ENCODE data around the gene CX3CR1. TPM values are rescaled to one million over a fixed set of nuclear protein-coding genes. Genes with fewer than 3 reads are reported as not detected.

Gene CX3CR1
- total and polyA plus RNA-seq, 9 of the 15 experiments (the other 6 are each of a cell fraction or from before 2014, with no cell fraction given) = 0.03 to 0.21 TPM; not detected in 7

- TF ChIP-seq ZNF584 (CRISPR knock-in tag; IDR thresholded peaks at IDR 0.05; ENCODE audit: low read depth) (0 out of 2 replicates have a peak, but pooled peaks have one; percentile 14), SPI1 (IDR thresholded peaks at IDR 0.05; ENCODE audit: borderline replicate concordance, low read depth, low read length) (peak; percentile 78; the same call in 1 of the 2 replicates), ELF4 (CRISPR knock-in tag; IDR thresholded peaks at IDR 0.05) (no peak), ADNP (tag; IDR thresholded peaks at IDR 0.05) (0 out of 2 replicates have a peak, but pooled peaks have one; percentile 1)
- ATAC-seq (no peak), FAIRE-seq (peak; percentile 19), DNase-seq (ENCODE audit: extremely low read depth in 1 of 4, low spot score in 3 of 4) (no peak)
- H3K9me1 ChIP-seq (ENCODE audit: control insufficient read depth, insufficient read depth, low read length) = no peaks in the 10 kb centered on the region
- H3K9me3 ChIP-seq (replicated peaks; ENCODE audit: control insufficient read depth, insufficient read depth, low read depth, low read length) = no peaks in the 10 kb centered on the region
- POLR2A ChIA-PET = no interaction called here
- intact Hi-C loops (cut with micrococcal nuclease) (no loop called here), in situ Hi-C loops (cut with MboI) (loop anchor here (5.0 kb wide), 2 partner anchors 98 to 158 kb away; no protein-coding TSS in a partner anchor)
- peaks cover 0 to 15% of the 10 kb centered on the region in 2 experiments; a peak in 2 of 5 replicates for H3K27me3 ChIP-seq (ENCODE audit: control insufficient read depth in 2 of 2, insufficient read depth in 2 of 2, low read length in 2 of 2)
- H3K4me1 ChIP-seq (replicated peaks in 1 of 2; ENCODE audit: control insufficient read depth in 2 of 2, insufficient read depth in 2 of 2, low read length in 2 of 2) = peaks cover 3 to 21% of the 10 kb centered on the region in 2 experiments; a peak in 3 of 5 replicates
- H3K9ac ChIP-seq (ENCODE audit: insufficient read depth in 1 of 2, low read depth in 2 of 2, low read length in 2 of 2) = no peak overlapping the region
- H3K4me3 ChIP-seq = no peak overlapping the region
- H4K20me1 ChIP-seq (replicated peaks; ENCODE audit: control insufficient read depth, insufficient read depth, low read length) = no peaks in the 10 kb centered on the region
- no peak overlapping the region for H3K27ac ChIP-seq (ENCODE audit: extremely low read depth, low read depth, low read length)
- H2AFZ ChIP-seq (ENCODE audit: low read depth, low read length) = no peak overlapping the region
- H3K4me2 ChIP-seq (ENCODE audit: insufficient read depth, low read length) = no peak overlapping the region
- no TSS peak for BruUV-seq (replicated peaks)
- H3K36me3 ChIP-seq (ENCODE audit: control insufficient read depth, insufficient read depth, low read length) = no peaks in the 10 kb centered on the region
- CTCF ChIA-PET (ENCODE audit: low intra/inter-chr PET ratio) = interaction anchor here (1.5 kb wide), 1 partner anchor 96 kb away, joined by 5 read pairs; no protein-coding TSS in a partner anchor
- H3K79me2 ChIP-seq (ENCODE audit: control insufficient read depth, insufficient read depth, low read length) = no peaks in the 10 kb centered on the region
Measured at GRCh38 chr3:39285332-39285731, 5.5 kb upstream of the CX3CR1 start.

DNA sequence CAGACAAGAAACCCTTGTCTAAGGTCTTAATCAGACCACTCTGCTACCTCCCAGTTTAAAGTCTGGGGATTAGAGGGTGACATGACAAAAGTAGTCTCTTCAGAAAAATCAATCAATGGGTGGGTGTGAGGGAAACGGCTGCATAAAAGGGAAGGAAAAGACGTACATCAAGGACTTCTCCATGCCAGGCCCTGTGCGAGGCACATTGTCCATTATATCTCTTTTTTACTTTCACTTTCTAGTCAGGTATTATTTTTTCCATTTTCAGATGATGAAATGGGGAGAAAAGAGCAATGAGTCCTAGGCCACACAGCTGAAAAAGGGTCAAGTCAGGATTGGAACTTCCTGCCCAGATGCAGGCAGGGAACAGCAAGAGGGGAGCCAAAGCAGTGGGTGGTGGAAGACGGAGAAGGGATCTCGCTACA, 4.6 kb upstream of the CX3CR1 start:
- WGBS (ENCODE audit: insufficient coverage, low coverage, missing lambda C conversion rate) = 25% methylated on average over 5 of the region's 5 CpGs
- Histone ChIP-seq H3K4me1 (replicated peaks in 1 of 2; ENCODE audit: control insufficient read depth in 2 of 2, insufficient read depth in 2 of 2, low read length in 2 of 2) (peaks cover 3 to 21% of the 10 kb centered on the region in 2 experiments; a peak in 3 of 5 replicates), H3K9ac (ENCODE audit: insufficient read depth in 1 of 2, low read depth in 2 of 2, low read length in 2 of 2) (peak overlapping the region; percentile 20 to 80; a peak in 3 of 4 replicates), H3K4me3 (no peak overlapping the region), H3K79me2 (ENCODE audit: control insufficient read depth, insufficient read depth, low read length) (no peaks in the 10 kb centered on the region), H2AFZ (ENCODE audit: low read depth, low read length) (peak overlapping the region; percentile 91), H3K9me3 (replicated peaks; ENCODE audit: control insufficient read depth, insufficient read depth, low read depth, low read length) (no peaks in the 10 kb centered on the region), H3K27me3 (ENCODE audit: control insufficient read depth in 2 of 2, insufficient read depth in 2 of 2, low read length in 2 of 2) (peaks cover 0 to 20% of the 10 kb centered on the region in 2 experiments; a peak in 3 of 5 replicates), H3K36me3 (ENCODE audit: control insufficient read depth, insufficient read depth, low read length) (no peaks in the 10 kb centered on the region), H4K20me1 (replicated peaks; ENCODE audit: control insufficient read depth, insufficient read depth, low read length) (no peaks in the 10 kb centered on the region), H3K27ac (ENCODE audit: extremely low read depth, low read depth, low read length) (peak overlapping the region; percentile 21; the same call in 2 of the 3 replicates), H3K4me2 (ENCODE audit: insufficient read depth, low read length) (peak overlapping the region; percentile 77), H3K9me1 (ENCODE audit: control insufficient read depth, insufficient read depth, low read length) (no peaks in the 10 kb centered on the region)
- CTCF ChIA-PET (ENCODE audit: low intra/inter-chr PET ratio) = interaction anchor here (1.5 kb wide), 1 partner anchor 95 kb away, joined by 5 read pairs; no protein-coding TSS in a partner anchor
- POLR2A ChIA-PET = no interaction called here
- intact Hi-C loops (cut with micrococcal nuclease) (no loop called here), in situ Hi-C loops (cut with MboI) (no loop called here)
- DNase-seq (ENCODE audit: extremely low read depth in 1 of 4, low spot score in 3 of 4) (peak in 1 of 4 experiments; percentile 37), ATAC-seq (peak; percentile 43), FAIRE-seq (no peak)
- BruUV-seq (replicated peaks) = no TSS peak
- TF ChIP-seq ZNF184 (CRISPR knock-in tag; IDR thresholded peaks at IDR 0.05) = no peak
- TF ChIP-seq ZBTB49 (CRISPR knock-in tag; IDR thresholded peaks at IDR 0.05; ENCODE audit: borderline replicate concordance) = no peak
- TF ChIP-seq POLR2AphosphoS5 (IDR thresholded peaks at IDR 0.05; ENCODE audit: control insufficient read depth, insufficient read depth, low read depth, low read length) = no peak
- no peak; the same call in 1 of the 2 replicates for TF ChIP-seq PTTG1 (tag; IDR thresholded peaks at IDR 0.05; ENCODE audit: low read depth)
- no peak for TF ChIP-seq ZNF354B (CRISPR knock-in tag; IDR thresholded peaks at IDR 0.05)
- no peak for TF ChIP-seq TCF7 (IDR thresholded peaks at IDR 0.05; ENCODE audit: borderline replicate concordance)
- TF ChIP-seq ZBTB12 (CRISPR knock-in tag; IDR thresholded peaks at IDR 0.05) = peak; percentile 49; the same call in 1 of the 2 replicates
